HG03060 (cell line): ENCODE data around the gene GPC5.

ENCODE experiments used
- ATAC-seq: cut with Tn5 transposase; IDR thresholded peaks from one replicate; pipeline ENCODE4 v1.9.1; 2021; ENCODE audit warnings: low read depth, moderate number of reproducible peaks; ENCODE audit not compliant: unreplicated experiment

GPC5 gene

DNA sequence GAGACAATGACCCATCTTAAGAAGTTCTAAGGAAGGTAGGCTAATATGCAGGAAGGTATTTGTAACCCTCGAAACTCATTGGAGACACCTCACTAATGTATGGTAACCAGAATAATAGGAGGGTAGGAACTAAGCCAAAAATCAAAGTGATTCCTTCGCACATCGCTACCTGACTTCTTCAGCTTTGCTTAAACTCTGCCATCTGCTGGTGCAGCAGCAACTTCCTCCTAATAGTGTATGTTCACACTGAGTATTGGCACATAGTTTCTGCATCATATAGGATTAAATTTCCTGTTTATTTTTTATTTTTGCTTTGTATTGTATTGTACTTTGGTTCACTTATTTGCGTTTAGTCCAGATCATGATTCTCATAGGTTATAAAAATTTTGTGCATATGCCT, 676.2 kb downstream of the GPC5 start:
- ATAC-seq, result no peak

DNA sequence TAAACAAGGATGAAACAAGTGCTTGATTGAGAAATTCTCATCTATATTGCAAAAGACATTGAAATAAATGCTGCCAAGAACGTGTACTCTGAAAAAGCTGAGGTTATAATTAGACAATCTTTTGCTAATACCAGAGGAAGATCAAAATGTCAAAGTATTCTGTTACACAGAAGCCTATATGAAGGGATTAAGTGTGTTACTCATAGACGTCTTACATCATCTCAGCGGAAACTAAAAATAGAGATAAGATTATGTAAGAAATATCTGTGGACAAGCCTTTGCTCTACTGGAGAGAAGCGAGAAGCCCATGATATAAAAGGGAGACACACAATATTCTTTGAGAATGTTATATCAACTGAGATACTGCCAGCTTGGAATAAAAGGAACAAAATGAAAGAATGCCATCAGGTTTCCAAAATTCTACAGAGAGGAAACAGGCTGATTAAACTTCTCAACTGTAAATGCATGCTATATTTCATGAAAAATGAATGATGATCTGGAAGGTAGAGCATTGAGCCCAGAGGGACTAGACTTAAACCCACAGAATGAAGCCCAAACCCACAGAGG, 699.0 kb downstream of the GPC5 start:
- ATAC-seq, result no peak

DNA sequence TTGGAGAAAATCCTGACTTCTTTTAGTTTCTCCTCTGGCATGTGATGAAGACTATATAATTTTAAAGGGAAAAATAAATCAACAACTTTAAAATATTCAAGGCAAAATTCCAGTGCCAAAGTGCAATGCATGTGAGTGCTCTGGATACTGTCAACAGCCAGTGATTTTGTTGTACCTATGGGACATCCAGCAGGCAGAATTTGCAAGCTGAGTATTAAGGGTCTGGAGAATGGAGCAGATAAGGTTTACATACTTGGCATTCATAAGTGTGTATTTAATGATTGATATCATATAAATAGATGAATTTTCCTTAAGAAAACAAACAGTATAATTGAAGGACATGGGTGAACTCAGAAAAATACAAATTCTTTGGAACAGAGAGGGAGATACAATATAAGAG, 703.4 kb downstream of the GPC5 start:
- ATAC-seq, result no peak

DNA sequence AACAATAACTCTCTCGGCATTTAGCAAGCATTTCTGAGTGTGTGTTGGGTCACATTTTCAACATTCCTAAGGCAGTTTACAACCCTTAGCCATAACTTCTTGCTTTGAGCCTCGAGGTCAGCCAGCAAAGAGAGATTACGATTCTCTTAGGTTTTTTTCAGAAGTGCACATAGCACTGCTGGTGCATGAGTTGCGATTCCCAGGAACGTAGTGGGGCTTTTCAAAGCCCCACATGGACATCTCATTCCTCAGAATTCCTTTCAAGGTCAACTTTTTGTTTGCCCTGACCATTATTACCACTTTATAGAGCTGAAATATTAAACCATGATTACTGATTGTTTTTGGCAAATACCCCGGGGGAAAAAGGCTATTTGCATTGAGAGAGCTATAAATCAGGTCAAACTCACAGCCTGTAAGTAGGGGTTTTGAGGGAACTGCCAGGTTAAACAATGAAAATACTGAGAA, 705.3 kb downstream of the GPC5 start:
- ATAC-seq, result no peak

DNA sequence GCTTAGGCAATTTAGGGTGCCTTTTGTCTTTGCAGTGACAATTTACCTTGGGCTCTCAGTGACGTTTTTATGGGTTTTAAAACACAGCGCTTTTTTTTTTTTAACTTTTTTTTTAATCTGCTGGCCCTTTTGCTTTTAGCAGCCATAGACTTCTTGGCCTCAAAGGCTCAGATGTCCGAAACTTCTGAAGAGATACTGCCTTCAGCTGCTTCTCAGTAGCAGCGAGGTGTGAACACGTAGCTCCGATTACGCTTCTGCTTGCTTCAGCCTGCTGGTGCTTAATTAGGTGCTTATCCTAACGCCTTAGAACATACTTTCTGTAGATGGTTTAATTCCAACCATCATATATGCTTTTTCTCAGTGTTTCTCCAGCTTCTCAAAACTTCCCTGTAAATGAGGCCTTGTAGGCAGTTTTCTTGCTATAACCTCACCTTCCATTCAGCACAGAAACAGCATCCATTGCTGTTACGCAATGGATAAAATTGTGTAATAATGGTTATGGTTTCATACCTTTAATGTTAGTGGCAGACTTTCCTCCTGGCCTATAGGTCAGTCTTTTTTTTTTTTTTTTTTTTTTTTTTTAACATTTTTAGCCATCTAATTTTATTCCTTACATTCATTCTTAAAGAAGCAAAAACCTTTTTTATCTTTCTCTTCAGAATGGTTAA, 723.9 kb downstream of the GPC5 start:
- ATAC-seq, result no peak

DNA sequence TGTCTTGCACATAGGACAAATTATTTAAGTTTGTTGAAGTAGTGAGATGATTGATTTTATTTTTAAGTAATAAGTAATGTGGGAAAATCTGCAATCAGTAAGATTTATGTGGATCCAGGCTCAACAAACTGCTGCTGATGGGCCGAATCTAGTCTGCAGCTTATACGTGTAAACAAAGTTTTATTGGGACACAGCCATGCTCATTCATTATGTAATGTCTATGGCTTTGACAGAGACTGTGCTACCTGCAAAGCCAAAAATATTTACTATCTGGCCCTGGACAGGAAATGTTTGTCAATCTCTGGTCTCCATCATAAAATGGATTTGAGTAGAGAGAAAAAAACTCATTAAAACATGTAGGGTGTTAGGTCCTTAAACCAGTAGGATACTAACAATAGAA, 728.0 kb downstream of the GPC5 start:
- no peak for ATAC-seq

DNA sequence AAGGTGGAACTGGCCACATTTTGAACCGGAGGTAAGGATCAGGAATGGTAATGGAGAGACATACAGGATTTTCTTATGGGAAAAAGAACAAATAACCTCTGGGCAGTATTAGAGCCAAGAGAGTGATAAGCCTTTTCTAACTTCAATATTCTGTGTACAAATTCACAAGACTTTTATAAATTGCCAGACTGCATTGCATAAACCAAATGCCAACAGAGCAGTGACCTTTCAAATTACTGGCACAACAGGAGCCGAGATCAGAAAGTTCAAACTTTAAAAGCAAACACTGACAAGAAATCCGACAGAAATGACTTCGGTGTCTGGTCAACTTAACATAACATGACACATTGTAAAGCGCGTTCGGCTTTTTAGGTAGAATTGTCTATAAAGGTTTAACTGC, 737.1 kb downstream of the GPC5 start:
- ATAC-seq, result no peak

DNA sequence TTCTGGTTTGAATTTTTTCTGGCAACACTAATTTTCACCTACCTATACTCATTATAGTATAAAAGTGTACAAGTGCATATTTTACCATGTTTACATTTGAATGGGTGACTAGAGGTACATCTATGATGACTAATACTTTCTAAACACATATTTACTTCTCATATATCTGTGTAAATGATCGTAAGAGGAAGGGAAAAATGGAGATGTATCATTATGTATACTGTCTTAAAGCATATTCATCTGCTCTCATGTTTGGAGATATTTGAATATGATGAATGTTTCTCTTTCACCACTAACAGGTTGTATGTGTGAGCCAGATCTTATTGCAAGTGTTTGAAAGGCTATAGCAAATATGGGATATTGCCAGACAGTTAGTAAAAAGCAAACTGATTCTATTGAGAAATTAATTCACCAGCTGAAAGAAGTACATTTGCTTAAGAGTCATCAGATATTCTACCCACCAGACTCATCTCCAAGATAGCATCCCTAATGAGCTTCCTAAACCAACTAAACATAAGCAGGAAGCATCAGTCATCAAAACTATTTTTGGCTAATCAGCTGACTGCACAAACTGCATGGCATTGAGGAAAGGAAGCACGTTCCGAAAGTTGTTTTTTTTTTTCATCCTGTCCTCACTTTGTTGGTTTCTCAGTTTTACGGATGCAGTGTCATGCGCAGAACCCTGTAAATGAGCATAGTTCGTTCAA, 738.2 kb downstream of the GPC5 start:
- no peak for ATAC-seq

DNA sequence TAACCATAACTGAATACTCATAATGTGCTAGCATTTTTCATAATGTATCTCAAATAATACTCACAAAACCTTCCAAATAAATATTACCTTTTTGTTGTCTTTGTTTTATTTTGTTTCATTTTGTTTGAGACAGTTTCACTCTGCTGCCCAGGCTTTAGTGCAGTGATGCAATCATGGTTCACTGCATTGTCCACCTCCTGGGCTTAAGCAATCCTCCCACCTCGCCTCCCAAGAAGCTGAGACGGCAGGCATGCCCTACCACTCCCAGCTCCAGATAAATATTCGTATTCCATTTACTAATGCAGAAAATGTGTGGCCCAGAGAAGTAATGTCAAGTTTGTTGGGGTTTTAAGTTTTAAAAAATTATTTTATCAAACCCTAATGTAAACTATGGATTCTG, 739.1 kb downstream of the GPC5 start:
- no peak for ATAC-seq

DNA sequence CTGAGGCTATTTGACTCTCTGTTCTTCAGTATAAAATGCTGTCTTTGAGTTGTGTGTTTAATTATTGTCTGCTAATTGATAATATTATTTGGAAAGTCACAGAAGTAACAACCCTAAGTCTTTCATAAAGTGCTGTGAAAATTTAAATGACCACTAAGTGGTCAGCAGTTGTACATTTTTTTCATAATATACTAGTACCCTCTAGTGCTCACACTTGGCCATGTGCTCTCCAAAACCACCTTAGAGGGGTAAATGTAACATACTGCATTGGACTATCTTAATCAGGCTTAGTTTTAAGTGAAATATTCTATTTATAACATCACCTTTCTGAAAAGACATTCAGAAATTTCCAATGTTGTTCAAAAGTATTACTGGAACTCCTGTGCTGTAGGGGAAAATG, 745.3 kb downstream of the GPC5 start:
- no peak for ATAC-seq

DNA sequence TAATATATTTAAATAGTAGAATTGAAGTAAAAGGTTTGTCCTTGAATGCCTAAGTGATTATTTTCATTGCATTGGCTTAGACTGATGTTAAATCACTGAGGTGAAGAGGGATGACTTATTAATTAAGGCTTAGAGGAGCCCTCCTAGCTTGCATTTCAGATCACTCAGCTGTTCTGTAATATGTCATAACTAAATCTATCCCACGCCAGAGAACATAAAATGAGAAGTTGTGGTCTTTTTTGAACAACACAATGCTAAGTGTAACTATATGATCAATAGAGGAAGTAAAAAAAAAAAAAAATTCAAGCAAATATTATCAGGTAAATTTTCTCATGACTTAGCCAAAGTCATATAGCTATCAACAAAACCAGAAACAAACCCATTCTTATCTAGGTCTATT, 752.2 kb downstream of the GPC5 start:
- ATAC-seq, result no peak

DNA sequence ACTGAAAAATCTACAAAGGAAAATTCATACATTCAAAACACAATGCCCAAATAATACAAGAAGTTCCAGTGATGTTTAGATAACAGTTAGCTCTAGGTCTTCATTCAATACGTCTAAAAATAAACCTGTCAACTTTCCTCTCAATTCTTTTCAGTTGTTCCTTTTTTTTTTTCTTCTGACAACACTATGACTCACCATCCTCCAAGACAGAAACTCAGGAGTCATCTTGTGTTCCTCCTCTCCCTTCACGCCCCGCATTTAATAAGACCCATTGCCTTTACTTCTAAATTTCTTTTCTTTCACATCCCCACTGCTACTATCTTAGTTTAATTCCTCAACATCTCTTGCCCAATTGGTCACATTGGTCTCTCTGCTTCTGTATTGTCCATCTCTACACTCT, 759.9 kb downstream of the GPC5 start:
- no peak for ATAC-seq

DNA sequence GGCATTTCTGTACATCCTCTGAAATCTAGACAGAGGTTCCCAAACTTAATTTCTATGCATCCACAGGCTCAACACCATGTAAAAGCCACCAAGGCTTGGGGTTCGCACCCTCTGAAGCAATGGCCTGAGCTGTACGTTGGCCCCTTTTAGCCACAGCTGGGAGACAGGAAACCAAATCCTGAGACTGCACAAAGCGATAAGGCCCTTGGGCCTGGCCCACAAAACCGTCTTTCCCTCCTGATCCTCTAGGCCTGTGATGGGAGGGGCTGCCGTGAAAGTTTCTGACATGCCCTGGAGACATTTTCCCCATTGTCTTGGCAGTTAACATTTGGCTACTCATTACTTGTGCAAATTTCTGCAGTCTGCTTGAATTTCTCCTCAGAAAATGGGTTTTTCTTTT, 766.4 kb downstream of the GPC5 start:
- ATAC-seq, result no peak

DNA sequence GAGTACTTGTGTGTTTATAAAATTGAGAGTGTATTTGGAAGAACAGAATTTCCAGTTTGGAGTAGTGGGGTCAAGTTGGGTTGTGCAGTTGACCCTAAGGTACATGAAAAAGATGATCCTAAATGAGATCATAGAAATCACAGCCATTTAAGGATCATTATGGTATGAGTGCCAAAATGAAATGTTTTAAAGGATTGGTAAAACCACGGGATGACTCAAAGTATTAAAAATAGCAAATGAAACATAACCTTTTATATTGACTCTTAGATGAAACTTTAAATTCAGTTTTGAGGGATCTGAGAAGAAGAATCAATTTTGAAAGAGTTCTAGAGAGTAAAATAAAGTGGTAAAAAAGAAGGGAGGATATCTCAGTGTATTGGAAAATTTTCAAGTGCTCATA, 773.8 kb downstream of the GPC5 start:
- ATAC-seq, result no peak

DNA sequence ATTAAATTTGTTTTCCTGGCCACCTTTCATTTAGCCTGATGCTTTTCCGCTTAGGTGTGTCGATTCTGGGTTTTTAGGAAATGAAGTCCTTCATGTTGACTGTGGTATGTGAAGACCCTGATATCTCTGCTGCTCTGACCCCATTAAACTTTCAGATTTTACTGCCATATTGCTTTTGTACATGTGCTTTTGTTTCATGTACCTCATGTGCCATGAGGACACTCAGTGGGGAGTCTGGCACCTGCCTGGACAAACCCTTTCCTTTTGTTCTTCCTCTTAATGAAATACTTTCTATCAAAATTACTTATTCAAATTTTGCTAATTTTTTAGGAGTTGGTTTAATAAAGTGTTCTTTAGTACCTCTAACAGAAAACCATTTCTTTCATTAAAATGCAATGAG, 774.8 kb downstream of the GPC5 start:
- no peak for ATAC-seq

DNA sequence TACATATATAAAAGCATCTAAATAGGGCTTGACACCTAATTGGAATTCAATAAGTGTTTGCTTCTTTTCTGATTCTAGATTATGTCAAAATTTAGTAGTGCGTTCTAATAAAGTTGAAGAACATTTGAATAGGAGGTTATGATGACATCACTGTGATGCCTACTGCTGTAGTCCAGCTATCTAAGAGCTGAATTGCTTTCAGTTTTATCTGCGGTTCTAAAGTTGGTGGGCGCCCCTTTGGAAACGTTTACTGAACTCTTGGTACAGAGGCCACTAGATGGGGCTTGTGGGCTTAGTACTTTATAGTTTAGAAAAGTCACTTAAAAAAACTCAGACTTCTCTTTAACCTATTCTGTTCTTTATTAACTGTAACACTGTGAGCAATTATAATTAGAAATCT, 776.9 kb downstream of the GPC5 start:
- peak; percentile 63 for ATAC-seq

DNA sequence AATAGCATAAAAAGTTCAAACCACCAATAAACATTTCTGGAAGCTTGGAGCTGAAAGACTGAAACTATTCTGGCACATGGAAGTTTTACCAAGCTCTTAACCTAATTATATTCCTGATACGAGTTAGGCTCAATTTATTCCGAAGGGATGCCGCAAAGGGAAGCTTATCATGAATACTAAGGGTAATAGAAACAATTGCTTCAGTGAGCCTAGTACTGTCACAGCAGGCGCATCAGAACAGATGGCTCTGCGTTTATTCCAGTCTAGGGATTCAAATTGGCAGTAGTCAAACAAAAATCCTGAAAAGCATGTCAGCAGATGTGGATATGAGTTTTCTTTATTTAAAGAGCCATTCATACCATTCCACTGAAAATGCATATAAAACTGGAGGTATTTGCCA, 779.5 kb downstream of the GPC5 start:
- no peak for ATAC-seq

DNA sequence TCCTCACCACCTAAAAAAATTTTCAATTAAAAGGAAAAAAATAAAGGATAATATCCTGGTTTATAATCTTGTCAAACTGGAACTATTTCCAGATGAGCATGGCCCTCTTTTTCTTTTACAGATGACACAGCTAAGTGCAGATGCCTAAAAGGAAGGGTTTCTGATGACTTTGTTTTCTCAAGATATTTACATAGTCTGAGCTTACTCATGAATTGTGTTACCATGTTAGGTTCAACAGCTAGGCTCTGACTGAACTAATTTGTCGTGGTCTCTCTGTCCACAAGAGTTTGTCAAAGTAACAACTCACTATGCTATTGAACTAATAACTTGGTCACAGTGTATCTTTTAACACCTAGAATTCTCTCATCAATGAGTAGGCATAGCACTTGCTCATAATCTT, 780.8 kb downstream of the GPC5 start:
- no peak for ATAC-seq

DNA sequence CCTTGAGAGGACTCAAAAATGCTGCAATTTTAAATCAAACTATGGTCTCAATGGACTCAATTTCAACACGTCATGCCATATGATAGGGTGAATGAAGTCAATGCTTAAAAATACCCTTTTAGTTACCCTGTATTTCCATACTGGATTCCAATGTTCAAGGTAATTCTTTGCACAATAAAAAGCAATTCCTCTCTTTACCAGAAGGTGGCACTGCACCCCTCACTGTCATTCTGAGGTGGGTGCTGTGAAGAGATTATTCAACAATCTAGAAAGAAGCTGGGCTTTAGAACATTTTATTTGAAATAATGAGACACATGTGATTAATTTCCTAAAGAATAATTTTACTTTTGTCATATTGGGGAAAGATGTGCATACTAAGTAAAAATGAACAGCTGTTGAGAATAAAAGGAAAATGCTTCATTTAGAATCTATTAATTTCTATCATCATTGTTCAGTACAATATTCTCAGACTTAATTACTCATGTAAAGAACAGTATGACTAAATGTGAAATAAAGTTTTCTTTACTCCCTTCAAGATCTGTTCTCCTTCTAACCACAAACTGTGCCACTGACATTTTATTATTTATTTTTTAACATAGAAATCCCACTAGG, 789.1 kb downstream of the GPC5 start:
- ATAC-seq, result peak; percentile 70

DNA sequence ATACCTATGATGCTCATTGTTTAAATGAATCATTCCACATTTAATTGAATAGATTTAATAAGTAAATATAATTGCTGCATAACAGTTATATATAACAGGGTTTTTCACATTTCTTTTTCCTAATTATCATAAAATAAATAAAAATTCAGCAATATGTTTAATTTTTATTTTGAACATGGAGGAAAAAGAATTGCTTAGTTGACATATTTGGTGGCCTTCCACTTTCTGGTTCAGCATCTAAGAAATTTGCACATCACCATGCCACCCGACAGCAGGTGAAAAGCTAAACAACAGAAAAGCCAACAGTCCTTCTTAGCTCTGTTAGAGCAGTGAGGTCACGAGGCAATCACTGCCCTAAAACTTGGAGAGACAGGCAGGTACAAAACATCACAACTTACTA, 790.2 kb downstream of the GPC5 start:
- ATAC-seq, result no peak

DNA sequence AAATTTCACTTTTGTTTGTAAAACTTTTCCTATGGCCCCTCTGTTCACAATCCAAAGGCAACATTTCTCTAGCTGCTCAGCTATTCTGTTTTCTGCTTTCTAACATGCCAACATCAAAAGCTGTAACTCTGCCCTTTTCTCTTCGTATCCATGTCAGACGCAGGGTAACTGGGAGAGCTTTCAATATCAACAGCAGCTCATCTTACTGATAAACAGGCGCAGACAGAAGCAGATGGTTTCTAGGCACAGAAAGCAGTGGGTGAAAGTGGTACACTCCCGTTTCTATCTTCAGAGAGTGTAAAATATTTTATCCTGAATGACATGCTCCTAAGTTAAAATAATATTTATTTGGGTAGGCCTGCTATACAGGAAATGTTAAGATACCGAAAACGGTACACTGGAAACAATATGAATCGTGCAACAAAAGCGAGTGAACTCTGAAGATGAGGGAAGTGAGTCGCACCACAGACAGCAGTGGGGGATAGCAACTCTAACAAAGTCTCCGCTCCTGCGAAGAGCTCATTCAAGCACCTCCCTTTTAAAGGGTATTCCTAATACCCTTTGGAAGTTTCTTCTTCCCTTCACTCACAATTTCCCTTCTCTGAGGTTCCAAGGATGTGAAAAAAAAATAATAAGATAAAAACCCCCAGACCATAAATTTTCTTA, 798.3 kb downstream of the GPC5 start:
- ATAC-seq, result no peak
